HepG2 (cell line): ENCODE data around the gene FAM124A. TPM values are rescaled to one million over a fixed set of nuclear protein-coding genes. Genes with fewer than 3 reads are reported as not detected.

Source experiments
- ATAC-seq: fragments of 200-7000 bp; cut with Tn5 transposase; 3 replicates; pipeline ENCODE4 v1.9.1; 2020; ENCODE audit warnings: mild to moderate bottlenecking, moderate library complexity
- BruUV-seq: library from RNA; stranded (reverse); fragments of 400-500 nt; replicated peaks from 2 replicates; lab custom pipeline; 2021; lab: Mats Ljungman, UMichigan
- CTCF ChIA-PET: fragments of 300-600 bp; formaldehyde crosslinking; extraction: SDS; loops from one replicate; lab custom pipeline; 2021; ENCODE audit warnings: low total read pairs, inconsistent platforms, low intra/inter-chr PET ratio; lab: Yijun Ruan, JAX
- POLR2A ChIA-PET: fragments of 350-600 bp; sonication (Branson Sonifier 250); formaldehyde crosslinking; loops from one replicate; lab custom pipeline; 2020; ENCODE audit warnings: antibody characterized with exemption, inconsistent platforms; lab: Yijun Ruan, JAX
- DNase-seq: peaks from one replicate; pipeline ENCODE4 v3.0.0-alpha.2; 2015; ENCODE audit warnings: low spot score
- FAIRE-seq: peaks from 3 replicates; lab custom pipeline; 2011; peaks lifted over from hg19 to GRCh38; lab: Jason Lieb, UNC
- H2AFZ ChIP-seq: one replicate; pipeline ENCODE4 v1.6.1; 2011; ENCODE audit warnings: low read length, inconsistent platforms
- H3K27ac ChIP-seq: fragments of 300-600 bp; 3 replicates; pipeline ENCODE4 v1.8.0; 2011; ENCODE audit warnings: mixed run types, mild to moderate bottlenecking, mixed read lengths, low read length, inconsistent platforms; ENCODE audit not compliant: insufficient read depth; ENCODE audit errors: extremely low read length
- H3K27me3 ChIP-seq, 2 experiments: fragments of 200-600 bp in 1 of 2; 2 replicates in 1 of 2; 3 replicates in 1 of 2; pipeline versions ENCODE4 v1.6.0 to v1.8.0; 2011; ENCODE audit warnings: low read length in 2 of 2, mild to moderate bottlenecking in 2 of 2, moderate library complexity in 2 of 2, inconsistent platforms in 1 of 2; ENCODE audit not compliant: insufficient read depth in 2 of 2, control insufficient read depth in 1 of 2
- H3K36me3 ChIP-seq, 2 experiments: fragments of 200-600 bp in 1 of 2; replicated peaks in 1 of 2; 2 replicates in 1 of 2; 3 replicates in 1 of 2; pipeline versions ENCODE4 v1.5.1 to v1.8.0; 2011; ENCODE audit warnings: low read length in 2 of 2, inconsistent platforms in 1 of 2; ENCODE audit not compliant: insufficient read depth in 2 of 2, control insufficient read depth in 1 of 2
- H3K4me1 ChIP-seq: 2 replicates; pipeline ENCODE4 v1.5.1; 2012; ENCODE audit warnings: low read length, inconsistent platforms; ENCODE audit not compliant: insufficient read depth
- H3K4me2 ChIP-seq: 2 replicates; pipeline ENCODE4 v1.6.0; 2011; ENCODE audit warnings: low read depth, low read length, inconsistent platforms
- H3K4me3 ChIP-seq, 3 experiments: fragments of 200-600 bp in 1 of 3; sonication (generic), shearing (Covaris generic) in 1 of 3; replicated peaks in 1 of 3; 2 replicates each; pipeline ENCODE4 v1.5.1; 2011 to 2016; ENCODE audit warnings: low read length in 3 of 3, inconsistent platforms in 2 of 3, low read depth in 2 of 3, mild to moderate bottlenecking in 2 of 3, control low read depth in 1 of 3, mixed read lengths in 1 of 3; ENCODE audit not compliant: insufficient read depth in 1 of 3
- H3K79me2 ChIP-seq: one replicate; pipeline ENCODE4 v1.6.1; 2011; ENCODE audit warnings: low read length, inconsistent platforms; ENCODE audit not compliant: insufficient read depth
- H3K9ac ChIP-seq: 2 replicates; pipeline ENCODE4 v1.6.0; 2011; ENCODE audit warnings: mild to moderate bottlenecking, low read depth, low read length, inconsistent platforms; ENCODE audit not compliant: insufficient read depth
- H3K9me3 ChIP-seq: 2 replicates; pipeline ENCODE4 v1.5.1; 2012; ENCODE audit warnings: mild to moderate bottlenecking, low read length
- H4K20me1 ChIP-seq: 2 replicates; pipeline ENCODE4 v1.6.0; 2011; ENCODE audit warnings: inconsistent platforms, mild to moderate bottlenecking, low read length, moderate library complexity; ENCODE audit not compliant: insufficient read depth
- AFF4 ChIP-seq: sonication (generic); formaldehyde crosslinking; IDR thresholded peaks from 2 replicates; pipeline ENCODE4 v1.4.0; 2020; ENCODE audit warnings: missing genetic modification reagents
- GFI1 ChIP-seq: sonication (generic); formaldehyde crosslinking; IDR thresholded peaks from 2 replicates; pipeline ENCODE4 v1.5.0; 2020; ENCODE audit warnings: missing genetic modification reagents, mild to moderate bottlenecking, borderline replicate concordance
- NRL ChIP-seq: sonication (generic); formaldehyde crosslinking; IDR thresholded peaks from 2 replicates; pipeline ENCODE4 v1.5.0; 2020; ENCODE audit warnings: missing genetic modification reagents, mild to moderate bottlenecking, moderate library complexity, borderline replicate concordance
- PBX2 ChIP-seq: IDR thresholded peaks from 2 replicates; pipeline ENCODE4 v1.6.1; 2016; ENCODE audit warnings: control low read depth
- SP140L ChIP-seq: sonication (generic); formaldehyde crosslinking; IDR thresholded peaks from 2 replicates; pipeline ENCODE4 v1.4.0; 2020; ENCODE audit warnings: missing genetic modification reagents, borderline replicate concordance
- SP4 ChIP-seq: sonication (generic); formaldehyde crosslinking; IDR thresholded peaks from 2 replicates; pipeline ENCODE4 v1.8.1; 2023; ENCODE audit warnings: mild to moderate bottlenecking, missing genetic modification reagents
- SRY ChIP-seq: sonication (generic); formaldehyde crosslinking; IDR thresholded peaks from 2 replicates; pipeline ENCODE4 v1.8.0; 2022; ENCODE audit warnings: mild to moderate bottlenecking, missing genetic modification reagents
- U2AF2 ChIP-seq: fragments of 200-400 bp; formaldehyde crosslinking; IDR thresholded peaks from 2 replicates; pipeline ENCODE4 v1.6.1; 2017; ENCODE audit warnings: low read depth, mild to moderate bottlenecking, low read length
- ZNF101 ChIP-seq: sonication (generic); formaldehyde crosslinking; IDR thresholded peaks from 2 replicates; pipeline ENCODE4 v1.4.0; 2020; ENCODE audit warnings: mild to moderate bottlenecking, low read depth, missing genetic modification reagents, borderline replicate concordance
- ZNF160 ChIP-seq: sonication (generic); formaldehyde crosslinking; IDR thresholded peaks from 2 replicates; pipeline ENCODE4 v1.8.0; 2022; ENCODE audit warnings: mild to moderate bottlenecking, inconsistent platforms, missing genetic modification reagents
- ZNF441 ChIP-seq: sonication (generic); formaldehyde crosslinking; IDR thresholded peaks from 2 replicates; pipeline ENCODE4 v1.7.0; 2021; ENCODE audit warnings: missing genetic modification reagents, borderline replicate concordance
- ZNF570 ChIP-seq: sonication (generic); formaldehyde crosslinking; IDR thresholded peaks from 2 replicates; pipeline ENCODE4 v1.4.0; 2020; ENCODE audit warnings: mild to moderate bottlenecking, missing genetic modification reagents, borderline replicate concordance
- ZNF703 ChIP-seq: sonication (generic); formaldehyde crosslinking; IDR thresholded peaks from 2 replicates; pipeline ENCODE4 v1.5.1; 2020; ENCODE audit warnings: missing genetic modification reagents, mild to moderate bottlenecking, moderate library complexity, borderline replicate concordance
- WGBS: methylation state at CpG from one replicate; pipeline ENCODE4 v1.1.6; 2017; ENCODE audit warnings: low lambda C conversion rate; 5-methylcytosine and 5-hydroxymethylcytosine counted together
- in situ Hi-C: cut with HindIII; loops from 2 replicates; pipeline ENCODE4 v1.10.0; 2017; ENCODE audit warnings: low pct_unique_long_range_greater_than_20kb; ENCODE audit not compliant: extremely low pct_ligation_motif_present
- intact Hi-C: fragments of 100-400 bp; cut with micrococcal nuclease; formaldehyde crosslinking; loops from one replicate; pipeline ENCODE4 v1.10.0; 2022; ENCODE audit not compliant: unreplicated experiment
- polyA plus RNA-seq, 8 experiments: library from polyadenylated mRNA; depleted of rRNA in 3 of 8; stranded (reverse) in 7 of 8; unstranded in 1 of 8; fragments of >200 nt; fragmentation: Illumina TruSeq in 4 of 8; extraction: Trizol in 4 of 8; gene quantifications; 2 replicates each; pipeline versions ENCODE4 v1.2.1 to v1.2.3, GENCODE V29; 2011 to 2016; ENCODE audit warnings: low read depth in 4 of 8, missing spikeins in 1 of 8, mixed read lengths in 1 of 8; ENCODE audit not compliant: insufficient read depth in 1 of 8
- total RNA-seq, 5 experiments: library from RNA; depleted of rRNA; stranded (reverse); fragments of >200 nt; fragmentation: Illumina TruSeq; extraction: Trizol; gene quantifications; 2 replicates each; pipeline ENCODE4 v1.2.3, GENCODE V29; 2016; ENCODE audit warnings: low read depth in 1 of 5
- TF ChIP-seq, protein P1 (sequence below): sonication (generic); formaldehyde crosslinking; IDR thresholded peaks from 2 replicates; pipeline ENCODE4 v1.8.0; 2022; ENCODE audit warnings: missing genetic modification reagents, mild to moderate bottlenecking, inconsistent platforms, borderline replicate concordance
- TF ChIP-seq, protein P2 (sequence below): sonication (generic); formaldehyde crosslinking; IDR thresholded peaks from 2 replicates; pipeline ENCODE4 v1.4.0; 2020; ENCODE audit warnings: missing genetic modification reagents
- TF ChIP-seq, protein P3 (sequence below): sonication (generic); formaldehyde crosslinking; IDR thresholded peaks from 2 replicates; pipeline ENCODE4 v1.4.0; 2020; ENCODE audit warnings: mild to moderate bottlenecking, missing genetic modification reagents, borderline replicate concordance

FAM124A gene
- total and polyA plus RNA-seq, 2 of the 13 experiments (the other 11 are each of a cell fraction or from before 2014, with no cell fraction given): not detected

DNA sequence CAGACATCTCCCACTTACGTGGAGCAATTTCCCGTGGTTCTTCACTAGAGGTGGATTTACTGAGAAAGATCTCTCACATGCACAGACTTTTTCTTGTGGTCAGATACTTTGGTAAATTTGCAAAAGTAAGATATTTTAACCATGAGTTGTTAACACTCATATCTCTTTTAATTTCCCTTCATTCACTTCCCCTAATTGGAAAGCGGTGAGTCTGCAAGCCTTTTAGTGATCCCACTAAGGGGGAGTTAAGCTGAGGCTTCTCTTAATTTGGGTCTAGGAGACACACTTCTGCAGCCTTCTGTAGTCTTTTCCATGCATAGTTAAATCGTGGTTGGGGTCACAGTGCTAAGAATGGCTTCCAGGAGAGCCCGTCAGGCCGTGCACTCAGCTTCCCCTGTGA lies 86.6 kb downstream of the FAM124A start:
- H3K9me3 ChIP-seq: no peaks in the 10 kb centered on the region
- no peak overlapping the region for H3K9ac ChIP-seq
- no peaks in the 10 kb centered on the region for H3K79me2 ChIP-seq
- no peak overlapping the region for H3K4me2 ChIP-seq
- intact Hi-C loops: no loop called here
- in situ Hi-C loops: no loop called here
- no peak overlapping the region for H3K4me3 ChIP-seq
- 37% methylated on average over 4 of the region's 6 CpGs for WGBS
- H2AFZ ChIP-seq: no peak overlapping the region
- H4K20me1 ChIP-seq: no peaks in the 10 kb centered on the region
- no peaks in the 10 kb centered on the region for H3K4me1 ChIP-seq
- no TSS peak for BruUV-seq
- DNase-seq: no peak
- H3K36me3 ChIP-seq: no peaks in the 10 kb centered on the region
- POLR2A ChIA-PET: no interaction called here
- peaks cover 0 to 12% of the 10 kb centered on the region in 2 experiments; a peak in 1 of 5 replicates for H3K27me3 ChIP-seq
- FAIRE-seq: no peak
- no peak overlapping the region for H3K27ac ChIP-seq
- no peak for ATAC-seq
- CTCF ChIA-PET: no interaction called here
- TF ChIP-seq PBX2: no peak
- no peak for TF ChIP-seq ZNF101 (CRISPR knock-in tag)
- no peak for TF ChIP-seq GFI1 (CRISPR knock-in tag)
- TF ChIP-seq ZNF570 (CRISPR knock-in tag): no peak
- no peak for TF ChIP-seq SP4 (CRISPR knock-in tag)
- TF ChIP-seq ZNF441 (CRISPR knock-in tag): no peak
- TF ChIP-seq SP140L (CRISPR knock-in tag): no peak
- TF ChIP-seq, protein P1, sequence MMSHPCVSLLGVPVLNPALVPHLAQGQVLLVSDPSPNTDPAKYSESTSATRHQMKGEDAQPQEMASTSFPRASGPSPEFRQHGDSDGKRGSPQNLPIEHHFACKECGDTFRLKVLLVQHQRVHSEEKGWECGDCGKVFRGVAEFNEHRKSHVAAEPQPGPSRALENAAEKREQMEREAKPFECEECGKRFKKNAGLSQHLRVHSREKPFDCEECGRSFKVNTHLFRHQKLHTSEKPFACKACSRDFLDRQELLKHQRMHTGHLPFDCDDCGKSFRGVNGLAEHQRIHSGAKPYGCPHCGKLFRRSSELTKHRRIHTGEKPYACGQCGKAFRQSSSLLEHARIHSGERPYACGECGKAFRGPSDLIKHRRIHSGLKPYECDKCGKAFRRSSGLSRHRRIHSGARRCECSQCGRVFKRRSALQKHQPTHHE: no peak
- TF ChIP-seq SRY (CRISPR knock-in tag): no peak
- TF ChIP-seq, protein P2, sequence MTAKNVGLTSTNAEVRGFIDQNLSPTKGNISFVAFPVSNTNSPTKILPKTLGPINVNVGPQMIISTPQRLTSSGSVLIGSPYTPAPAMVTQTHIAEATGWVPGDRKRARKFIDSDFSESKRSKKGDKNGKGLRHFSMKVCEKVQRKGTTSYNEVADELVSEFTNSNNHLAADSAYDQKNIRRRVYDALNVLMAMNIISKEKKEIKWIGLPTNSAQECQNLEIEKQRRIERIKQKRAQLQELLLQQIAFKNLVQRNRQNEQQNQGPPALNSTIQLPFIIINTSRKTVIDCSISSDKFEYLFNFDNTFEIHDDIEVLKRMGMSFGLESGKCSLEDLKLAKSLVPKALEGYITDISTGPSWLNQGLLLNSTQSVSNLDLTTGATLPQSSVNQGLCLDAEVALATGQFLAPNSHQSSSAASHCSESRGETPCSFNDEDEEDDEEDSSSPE: no peak
- TF ChIP-seq AFF4 (CRISPR knock-in tag): no peak
- TF ChIP-seq ZNF160 (CRISPR knock-in tag): no peak
- TF ChIP-seq, protein P3, sequence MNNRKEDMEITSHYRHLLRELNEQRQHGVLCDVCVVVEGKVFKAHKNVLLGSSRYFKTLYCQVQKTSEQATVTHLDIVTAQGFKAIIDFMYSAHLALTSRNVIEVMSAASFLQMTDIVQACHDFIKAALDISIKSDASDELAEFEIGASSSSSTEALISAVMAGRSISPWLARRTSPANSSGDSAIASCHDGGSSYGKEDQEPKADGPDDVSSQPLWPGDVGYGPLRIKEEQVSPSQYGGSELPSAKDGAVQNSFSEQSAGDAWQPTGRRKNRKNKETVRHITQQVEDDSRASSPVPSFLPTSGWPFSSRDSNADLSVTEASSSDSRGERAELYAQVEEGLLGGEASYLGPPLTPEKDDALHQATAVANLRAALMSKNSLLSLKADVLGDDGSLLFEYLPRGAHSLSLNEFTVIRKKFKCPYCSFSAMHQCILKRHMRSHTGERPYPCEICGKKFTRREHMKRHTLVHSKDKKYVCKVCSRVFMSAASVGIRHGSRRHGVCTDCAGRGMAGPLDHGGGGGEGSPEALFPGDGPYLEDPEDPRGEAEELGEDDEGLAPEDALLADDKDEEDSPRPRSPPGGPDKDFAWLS (CRISPR knock-in tag): no peak
- no peak for TF ChIP-seq ZNF703 (CRISPR knock-in tag)
- TF ChIP-seq U2AF2: no peak
- TF ChIP-seq NRL: no peak
